Vagina (tissue), 2 donors: ENCODE data around the gene EXOSC6.
"Not testable (repeated sequence)": the region's sequence is repeated elsewhere in the genome, so short reads cannot be mapped to it uniquely, and the experiment has no call there.

ENCODE experiments used
- POLR2A ChIP-seq, 2 donors: fragments of 450-650 bp; IDR thresholded peaks; one replicate each; pipeline ENCODE4 v1.6.1; 2017; ENCODE audit warnings: antibody characterized with exemption in 2 of 2, mild to moderate bottlenecking in 2 of 2, moderate library complexity in 2 of 2
- POLR2AphosphoS5 ChIP-seq, 2 donors: sonication (generic); formaldehyde crosslinking; IDR thresholded peaks; one replicate each; pipeline ENCODE4 v1.9.0; 2017; ENCODE audit warnings: antibody characterized with exemption in 2 of 2, mild to moderate bottlenecking in 2 of 2, low read depth in 1 of 2; ENCODE audit not compliant: insufficient read depth in 1 of 2
- TF ChIP-seq, protein P1 (sequence below), 3 experiments: fragments of 450-650 bp in 2 of 3; fragments of 200-600 bp in 1 of 3; sonication (generic) in 1 of 3; IDR thresholded peaks; one replicate each; pipeline ENCODE4 v1.5.1; 2017 to 2019; ENCODE audit warnings: antibody characterized with exemption in 3 of 3, mild to moderate bottlenecking in 2 of 3, moderate library complexity in 2 of 3

DNA sequence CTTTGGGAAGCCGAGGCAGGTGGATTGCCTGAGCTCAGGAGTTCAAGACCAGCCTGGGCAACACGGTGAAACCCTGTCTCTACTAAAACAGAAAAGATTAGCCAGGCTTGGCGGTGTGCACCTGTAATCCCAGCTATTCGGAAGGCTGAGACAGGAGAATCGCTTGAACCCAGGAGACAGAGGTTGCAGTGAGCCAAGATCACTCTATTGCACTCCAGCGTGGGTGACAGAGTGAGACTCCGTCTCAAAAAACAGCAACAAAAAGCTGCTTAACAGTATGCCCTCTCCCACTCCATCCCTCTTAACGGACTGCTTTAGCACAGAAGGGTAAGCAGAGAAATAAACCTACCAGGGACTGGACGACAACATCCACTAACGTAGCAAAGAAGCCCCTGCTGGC is 16.2 kb upstream of the EXOSC6 start:
- TF ChIP-seq, protein P1, sequence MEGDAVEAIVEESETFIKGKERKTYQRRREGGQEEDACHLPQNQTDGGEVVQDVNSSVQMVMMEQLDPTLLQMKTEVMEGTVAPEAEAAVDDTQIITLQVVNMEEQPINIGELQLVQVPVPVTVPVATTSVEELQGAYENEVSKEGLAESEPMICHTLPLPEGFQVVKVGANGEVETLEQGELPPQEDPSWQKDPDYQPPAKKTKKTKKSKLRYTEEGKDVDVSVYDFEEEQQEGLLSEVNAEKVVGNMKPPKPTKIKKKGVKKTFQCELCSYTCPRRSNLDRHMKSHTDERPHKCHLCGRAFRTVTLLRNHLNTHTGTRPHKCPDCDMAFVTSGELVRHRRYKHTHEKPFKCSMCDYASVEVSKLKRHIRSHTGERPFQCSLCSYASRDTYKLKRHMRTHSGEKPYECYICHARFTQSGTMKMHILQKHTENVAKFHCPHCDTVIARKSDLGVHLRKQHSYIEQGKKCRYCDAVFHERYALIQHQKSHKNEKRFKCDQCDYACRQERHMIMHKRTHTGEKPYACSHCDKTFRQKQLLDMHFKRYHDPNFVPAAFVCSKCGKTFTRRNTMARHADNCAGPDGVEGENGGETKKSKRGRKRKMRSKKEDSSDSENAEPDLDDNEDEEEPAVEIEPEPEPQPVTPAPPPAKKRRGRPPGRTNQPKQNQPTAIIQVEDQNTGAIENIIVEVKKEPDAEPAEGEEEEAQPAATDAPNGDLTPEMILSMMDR (IDR thresholded peaks at IDR 0.05), result not testable (repeated sequence)
- not testable (repeated sequence) for TF ChIP-seq POLR2AphosphoS5 (IDR thresholded peaks at IDR 0.05; ENCODE audit: insufficient read depth in 1 of 2, low read depth in 1 of 2); POLR2A (IDR thresholded peaks at IDR 0.05)
